Left forelimb (tissue), 1 donor: ENCODE results near the gene OR8B12.

Source experiments
- DNase-seq: peaks from one replicate; pipeline ENCODE4 v3.0.0-alpha.2; 2018; ENCODE audit warnings: low spot score

Gene OR8B12

GRCh38 chr11:124543554-124543953 lies at the start of gene OR8B12:
Gene OR8B12 (minus strand): TSS chr11:124543654. CDS start chr11:124543654, 0 bp downstream.
- no peak for DNase-seq

- no peak for DNase-seq
These were observed 49.2 kb upstream of the OR8B12 start for GRCh38 chr11:124592627-124593026.

GRCh38 chr11:124591430-124591829 lies 48.0 kb upstream of the OR8B12 start:
- no peak for DNase-seq

- no peak for DNase-seq
These were observed 42.9 kb upstream of the OR8B12 start for GRCh38 chr11:124586238-124586860.

- no peak for DNase-seq
These were observed 41.4 kb upstream of the OR8B12 start for GRCh38 chr11:124584681-124585372.

- no peak for DNase-seq
These were observed 40.3 kb upstream of the OR8B12 start for GRCh38 chr11:124583781-124584180.

- DNase-seq, result no peak
These were observed 39.1 kb upstream of the OR8B12 start for GRCh38 chr11:124582565-124582964.

- no peak for DNase-seq
These were observed 38.4 kb upstream of the OR8B12 start for GRCh38 chr11:124581817-124582216.

GRCh38 chr11:124578761-124579160 lies 35.3 kb upstream of the OR8B12 start:
- DNase-seq, result no peak

GRCh38 chr11:124577716-124578427 lies 34.4 kb upstream of the OR8B12 start:
- no peak for DNase-seq

- DNase-seq, result no peak
These were observed 26.7 kb upstream of the OR8B12 start for GRCh38 chr11:124570160-124570559.

- DNase-seq, result no peak
These were observed 26.2 kb upstream of the OR8B12 start, which contains the start of gene OR8A1 for GRCh38 chr11:124569697-124570096. Gene OR8A1 (plus strand): TSS chr11:124569997. CDS start chr11:124570120, 123 bp downstream.

- no peak for DNase-seq
These were observed 13.4 kb upstream of the OR8B12 start for GRCh38 chr11:124556828-124557227.

- DNase-seq, result no peak
These were observed 8.5 kb upstream of the OR8B12 start for GRCh38 chr11:124551987-124552386.

GRCh38 chr11:124551189-124551588 lies 7.7 kb upstream of the OR8B12 start:
- no peak for DNase-seq

GRCh38 chr11:124543145-124543544 lies 309 bp downstream of the OR8B12 start:
- no peak for DNase-seq

GRCh38 chr11:124541204-124541603 lies 2.2 kb downstream of the OR8B12 start:
- DNase-seq, result no peak

GRCh38 chr11:124538019-124538418 lies 5.4 kb downstream of the OR8B12 start:
- DNase-seq, result no peak

- no peak for DNase-seq
These were observed 6.9 kb downstream of the OR8B12 start for GRCh38 chr11:124536520-124536919.

- no peak for DNase-seq
These were observed 7.8 kb downstream of the OR8B12 start for GRCh38 chr11:124535552-124536232.

GRCh38 chr11:124534051-124534450 lies 9.4 kb downstream of the OR8B12 start:
- DNase-seq, result no peak

GRCh38 chr11:124533626-124534025 lies 9.8 kb downstream of the OR8B12 start:
- no peak for DNase-seq

- no peak for DNase-seq
These were observed 23.0 kb downstream of the OR8B12 start for GRCh38 chr11:124520550-124520854.
